Measurements from ENCODE around the gene HDHD2.

HDHD2 gene

GRCh38 chr18:47151439-47151838, 1.1 kb upstream of the HDHD2 start:
- in situ Hi-C loops (cut with HindIII; ENCODE audit: low pct_ligation_motif_present, low pct_unique_long_range_greater_than_20kb, low sequenced_read_pairs): no loop called here
- DNase-seq: no peak

- in situ Hi-C loops (cut with HindIII; ENCODE audit: low pct_ligation_motif_present, low pct_unique_long_range_greater_than_20kb, low sequenced_read_pairs): no loop called here
- DNase-seq: peak; percentile 22
Measured at GRCh38 chr18:47150824-47151366, 595 bp upstream of the HDHD2 start.

GRCh38 chr18:47149457-47150028, 757 bp downstream of the HDHD2 start:
- in situ Hi-C loops (cut with HindIII; ENCODE audit: low pct_ligation_motif_present, low pct_unique_long_range_greater_than_20kb, low sequenced_read_pairs): no loop called here
- no peak for DNase-seq

- no peak for DNase-seq
- in situ Hi-C loops (cut with HindIII; ENCODE audit: low pct_ligation_motif_present, low pct_unique_long_range_greater_than_20kb, low sequenced_read_pairs): no loop called here
Measured at GRCh38 chr18:47146206-47146605, 4.1 kb downstream of the HDHD2 start.

GRCh38 chr18:47143899-47144485, 6.3 kb downstream of the HDHD2 start:
- in situ Hi-C loops (cut with HindIII; ENCODE audit: low pct_ligation_motif_present, low pct_unique_long_range_greater_than_20kb, low sequenced_read_pairs): no loop called here
- no peak for DNase-seq

- in situ Hi-C loops (cut with HindIII; ENCODE audit: low pct_ligation_motif_present, low pct_unique_long_range_greater_than_20kb, low sequenced_read_pairs): no loop called here
Measured at GRCh38 chr18:47143153-47143552, 7.1 kb downstream of the HDHD2 start.

GRCh38 chr18:47141289-47141688, 9.0 kb downstream of the HDHD2 start:
- in situ Hi-C loops (cut with HindIII; ENCODE audit: low pct_ligation_motif_present, low pct_unique_long_range_greater_than_20kb, low sequenced_read_pairs): no loop called here
- no peak for DNase-seq

More at GRCh38 chr18:47143153-47143552, 7.1 kb downstream of the HDHD2 start:
- no peak for DNase-seq

- in situ Hi-C loops (cut with HindIII; ENCODE audit: low pct_ligation_motif_present, low pct_unique_long_range_greater_than_20kb, low sequenced_read_pairs): no loop called here
- no peak for DNase-seq
Measured at GRCh38 chr18:47121146-47121545, 29.2 kb downstream of the HDHD2 start.

GRCh38 chr18:47120428-47120827, 29.9 kb downstream of the HDHD2 start:
- no peak for DNase-seq
- in situ Hi-C loops (cut with HindIII; ENCODE audit: low pct_ligation_motif_present, low pct_unique_long_range_greater_than_20kb, low sequenced_read_pairs): no loop called here

- in situ Hi-C loops (cut with HindIII; ENCODE audit: low pct_ligation_motif_present, low pct_unique_long_range_greater_than_20kb, low sequenced_read_pairs): no loop called here
- DNase-seq: no peak
Measured at GRCh38 chr18:47118981-47119380, 31.3 kb downstream of the HDHD2 start.

GRCh38 chr18:47115205-47115604, 35.1 kb downstream of the HDHD2 start:
- in situ Hi-C loops (cut with HindIII; ENCODE audit: low pct_ligation_motif_present, low pct_unique_long_range_greater_than_20kb, low sequenced_read_pairs): no loop called here
- DNase-seq: no peak

GRCh38 chr18:47113796-47114540, 36.3 kb downstream of the HDHD2 start:
- in situ Hi-C loops (cut with HindIII; ENCODE audit: low pct_ligation_motif_present, low pct_unique_long_range_greater_than_20kb, low sequenced_read_pairs): no loop called here
- DNase-seq: no peak

GRCh38 chr18:47110492-47111274, 39.6 kb downstream of the HDHD2 start:
- in situ Hi-C loops (cut with HindIII; ENCODE audit: low pct_ligation_motif_present, low pct_unique_long_range_greater_than_20kb, low sequenced_read_pairs): no loop called here
- DNase-seq: no peak

- no peak for DNase-seq
- in situ Hi-C loops (cut with HindIII; ENCODE audit: low pct_ligation_motif_present, low pct_unique_long_range_greater_than_20kb, low sequenced_read_pairs): no loop called here
Measured at GRCh38 chr18:47109720-47110119, 40.6 kb downstream of the HDHD2 start.

GRCh38 chr18:47108998-47109405, 41.3 kb downstream of the HDHD2 start:
- no peak for DNase-seq
- in situ Hi-C loops (cut with HindIII; ENCODE audit: low pct_ligation_motif_present, low pct_unique_long_range_greater_than_20kb, low sequenced_read_pairs): no loop called here

- no peak for DNase-seq
- in situ Hi-C loops (cut with HindIII; ENCODE audit: low pct_ligation_motif_present, low pct_unique_long_range_greater_than_20kb, low sequenced_read_pairs): no loop called here
Measured at GRCh38 chr18:47108373-47108772, 41.9 kb downstream of the HDHD2 start.

GRCh38 chr18:47100212-47100831, 50.0 kb downstream of the HDHD2 start:
- in situ Hi-C loops (cut with HindIII; ENCODE audit: low pct_ligation_motif_present, low pct_unique_long_range_greater_than_20kb, low sequenced_read_pairs): no loop called here
- peak; percentile 56 for DNase-seq

GRCh38 chr18:47095810-47096209, 54.5 kb downstream of the HDHD2 start:
- in situ Hi-C loops (cut with HindIII; ENCODE audit: low pct_ligation_motif_present, low pct_unique_long_range_greater_than_20kb, low sequenced_read_pairs): no loop called here
- no peak for DNase-seq

GRCh38 chr18:47087676-47088075, 62.6 kb downstream of the HDHD2 start:
- in situ Hi-C loops (cut with HindIII; ENCODE audit: low pct_ligation_motif_present, low pct_unique_long_range_greater_than_20kb, low sequenced_read_pairs): no loop called here
- no peak for DNase-seq

All from ACHN (cell line).